ENCODE results near the gene FUT6.

- TF ChIP-seq CTCF (IDR thresholded peaks at IDR 0.05) = no peak
- no peak for TF ChIP-seq POLR2A (IDR thresholded peaks at IDR 0.05)
These were observed 30.4 kb downstream of the FUT6 start for GRCh38 chr19:5809053-5809452.
